HL-60 (cell line): ENCODE data around the gene RPS5.

Source experiments
- TF ChIP-seq, protein P1 (sequence below): IDR thresholded peaks from one replicate; pipeline ENCODE4 v1.5.1; 2011; ENCODE audit warnings: low read length, control low read depth, inconsistent platforms; ENCODE audit not compliant: insufficient read depth
- TF ChIP-seq, protein P2 (sequence below): IDR thresholded peaks from 2 replicates; pipeline ENCODE4 v1.6.1; 2012; ENCODE audit warnings: low read depth; ENCODE audit not compliant: insufficient replicate concordance

DNA sequence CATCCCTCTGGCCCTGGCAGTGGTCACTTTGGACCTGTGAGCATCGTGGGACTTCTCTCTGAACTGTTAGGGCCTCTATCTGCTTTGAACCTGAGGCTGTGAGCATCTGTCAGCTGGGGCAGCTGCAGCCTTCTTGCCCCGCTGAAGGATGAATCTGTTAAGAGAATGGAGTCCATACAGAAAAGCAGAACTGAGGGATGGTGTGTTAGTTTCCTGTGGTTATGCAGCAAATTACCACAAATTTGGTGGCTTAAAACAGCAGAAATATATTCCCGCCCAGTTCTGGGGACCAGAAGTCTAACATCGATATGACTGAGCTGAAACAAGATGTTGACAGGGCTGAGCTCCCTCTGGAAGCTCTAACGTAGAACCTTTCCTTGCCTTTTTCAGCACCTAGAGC lies 22.9 kb upstream of the RPS5 start:
- TF ChIP-seq, protein P1, sequence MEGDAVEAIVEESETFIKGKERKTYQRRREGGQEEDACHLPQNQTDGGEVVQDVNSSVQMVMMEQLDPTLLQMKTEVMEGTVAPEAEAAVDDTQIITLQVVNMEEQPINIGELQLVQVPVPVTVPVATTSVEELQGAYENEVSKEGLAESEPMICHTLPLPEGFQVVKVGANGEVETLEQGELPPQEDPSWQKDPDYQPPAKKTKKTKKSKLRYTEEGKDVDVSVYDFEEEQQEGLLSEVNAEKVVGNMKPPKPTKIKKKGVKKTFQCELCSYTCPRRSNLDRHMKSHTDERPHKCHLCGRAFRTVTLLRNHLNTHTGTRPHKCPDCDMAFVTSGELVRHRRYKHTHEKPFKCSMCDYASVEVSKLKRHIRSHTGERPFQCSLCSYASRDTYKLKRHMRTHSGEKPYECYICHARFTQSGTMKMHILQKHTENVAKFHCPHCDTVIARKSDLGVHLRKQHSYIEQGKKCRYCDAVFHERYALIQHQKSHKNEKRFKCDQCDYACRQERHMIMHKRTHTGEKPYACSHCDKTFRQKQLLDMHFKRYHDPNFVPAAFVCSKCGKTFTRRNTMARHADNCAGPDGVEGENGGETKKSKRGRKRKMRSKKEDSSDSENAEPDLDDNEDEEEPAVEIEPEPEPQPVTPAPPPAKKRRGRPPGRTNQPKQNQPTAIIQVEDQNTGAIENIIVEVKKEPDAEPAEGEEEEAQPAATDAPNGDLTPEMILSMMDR, result no peak
- TF ChIP-seq, protein P2, sequence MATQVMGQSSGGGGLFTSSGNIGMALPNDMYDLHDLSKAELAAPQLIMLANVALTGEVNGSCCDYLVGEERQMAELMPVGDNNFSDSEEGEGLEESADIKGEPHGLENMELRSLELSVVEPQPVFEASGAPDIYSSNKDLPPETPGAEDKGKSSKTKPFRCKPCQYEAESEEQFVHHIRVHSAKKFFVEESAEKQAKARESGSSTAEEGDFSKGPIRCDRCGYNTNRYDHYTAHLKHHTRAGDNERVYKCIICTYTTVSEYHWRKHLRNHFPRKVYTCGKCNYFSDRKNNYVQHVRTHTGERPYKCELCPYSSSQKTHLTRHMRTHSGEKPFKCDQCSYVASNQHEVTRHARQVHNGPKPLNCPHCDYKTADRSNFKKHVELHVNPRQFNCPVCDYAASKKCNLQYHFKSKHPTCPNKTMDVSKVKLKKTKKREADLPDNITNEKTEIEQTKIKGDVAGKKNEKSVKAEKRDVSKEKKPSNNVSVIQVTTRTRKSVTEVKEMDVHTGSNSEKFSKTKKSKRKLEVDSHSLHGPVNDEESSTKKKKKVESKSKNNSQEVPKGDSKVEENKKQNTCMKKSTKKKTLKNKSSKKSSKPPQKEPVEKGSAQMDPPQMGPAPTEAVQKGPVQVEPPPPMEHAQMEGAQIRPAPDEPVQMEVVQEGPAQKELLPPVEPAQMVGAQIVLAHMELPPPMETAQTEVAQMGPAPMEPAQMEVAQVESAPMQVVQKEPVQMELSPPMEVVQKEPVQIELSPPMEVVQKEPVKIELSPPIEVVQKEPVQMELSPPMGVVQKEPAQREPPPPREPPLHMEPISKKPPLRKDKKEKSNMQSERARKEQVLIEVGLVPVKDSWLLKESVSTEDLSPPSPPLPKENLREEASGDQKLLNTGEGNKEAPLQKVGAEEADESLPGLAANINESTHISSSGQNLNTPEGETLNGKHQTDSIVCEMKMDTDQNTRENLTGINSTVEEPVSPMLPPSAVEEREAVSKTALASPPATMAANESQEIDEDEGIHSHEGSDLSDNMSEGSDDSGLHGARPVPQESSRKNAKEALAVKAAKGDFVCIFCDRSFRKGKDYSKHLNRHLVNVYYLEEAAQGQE, result no peak
